SK-N-SH (cell line): ENCODE data around the gene LSM3. TPM values are rescaled to one million over a fixed set of nuclear protein-coding genes. Genes with fewer than 3 reads are reported as not detected.

ENCODE experiments used
- CTCF ChIA-PET: fragments of 300-600, 350-600 bp; formaldehyde crosslinking; extraction: SDS; loops from one replicate; lab custom pipeline; 2021; lab: Yijun Ruan, JAX
- POLR2A ChIA-PET: fragments of 350-600 bp; sonication (Branson Sonifier 250); formaldehyde crosslinking; extraction: SDS; loops from one replicate; lab custom pipeline; 2020; ENCODE audit warnings: antibody characterized with exemption, inconsistent platforms; lab: Yijun Ruan, JAX
- DNase-seq: peaks from one replicate; pipeline ENCODE4 v3.0.0; 2012
- H2AFZ ChIP-seq: fragments of 200-600 bp; sonication (generic); 2 replicates; pipeline ENCODE4 v1.8.1; 2016; ENCODE audit warnings: antibody characterized with exemption, mild to moderate bottlenecking, low read depth
- H3F3A ChIP-seq: fragments of 200-600 bp; sonication (generic); replicated peaks from 2 replicates; pipeline ENCODE3; 2016; ENCODE audit warnings: antibody characterized with exemption, mild to moderate bottlenecking; ENCODE audit not compliant: insufficient read depth
- H3K27ac ChIP-seq, 2 experiments: fragments of 200-500 bp in 1 of 2; fragments of 200-600 bp in 1 of 2; sonication (Bioruptor generic) in 1 of 2; sonication (generic), shearing (Covaris generic) in 1 of 2; 2 replicates each; pipeline versions ENCODE4 v1.5.1 to v1.6.1; 2014 to 2016; ENCODE audit warnings: low read depth in 2 of 2, inconsistent platforms in 1 of 2, low read length in 1 of 2, mild to moderate bottlenecking in 1 of 2, mixed read lengths in 1 of 2
- H3K27me3 ChIP-seq: fragments of 200-600 bp; sonication (generic), shearing (Covaris generic); 2 replicates; pipeline ENCODE4 v1.6.1; 2016; ENCODE audit warnings: mixed run types; ENCODE audit not compliant: insufficient read depth
- H3K36me3 ChIP-seq, 2 experiments: fragments of 200-500 bp in 1 of 2; fragments of 200-600 bp in 1 of 2; sonication (Bioruptor generic) in 1 of 2; sonication (generic) in 1 of 2; replicated peaks in 1 of 2; 2 replicates each; pipeline versions ENCODE3 to v1.5.1; 2014 to 2016; ENCODE audit warnings: low read length in 1 of 2, mild to moderate bottlenecking in 1 of 2; ENCODE audit not compliant: insufficient read depth in 2 of 2, control insufficient read depth in 1 of 2
- H3K4me1 ChIP-seq, 2 experiments: fragments of 200-500 bp in 1 of 2; fragments of 200-600 bp in 1 of 2; sonication (Bioruptor generic) in 1 of 2; sonication (generic), shearing (Covaris generic) in 1 of 2; 2 replicates each; pipeline versions ENCODE4 v1.5.1 to v1.6.1; 2014 to 2016; ENCODE audit warnings: low read depth in 1 of 2, low read length in 1 of 2, mixed run types in 1 of 2; ENCODE audit not compliant: insufficient read depth in 2 of 2, control insufficient read depth in 1 of 2
- H3K4me2 ChIP-seq: fragments of 200-600 bp; sonication (generic), shearing (Covaris generic); 2 replicates; pipeline ENCODE4 v1.6.1; 2017; ENCODE audit warnings: mixed run types
- H3K4me3 ChIP-seq, 2 experiments: fragments of 200-500 bp in 1 of 2; fragments of 200-600 bp in 1 of 2; sonication (Bioruptor generic) in 1 of 2; sonication (generic), shearing (Covaris generic) in 1 of 2; 2 replicates each; pipeline versions ENCODE4 v1.5.1 to v1.8.1; 2014 to 2016; ENCODE audit warnings: low read depth in 2 of 2, inconsistent platforms in 1 of 2, low read length in 1 of 2, mild to moderate bottlenecking in 1 of 2, mixed read lengths in 1 of 2, moderate library complexity in 1 of 2
- H3K79me2 ChIP-seq: fragments of 200-600 bp; sonication (generic); 2 replicates; pipeline ENCODE4 v1.8.1; 2017; ENCODE audit warnings: mild to moderate bottlenecking; ENCODE audit not compliant: insufficient read depth
- H3K9ac ChIP-seq: fragments of 200-600 bp; sonication (generic); 2 replicates; pipeline ENCODE4 v1.6.1; 2017; ENCODE audit warnings: mixed run types
- H3K9me2 ChIP-seq: fragments of 200-600 bp; sonication (generic); 2 replicates; pipeline ENCODE4 v1.6.1; 2017; ENCODE audit warnings: mixed run types
- H3K9me3 ChIP-seq: fragments of 200-600 bp; sonication (generic); 2 replicates; pipeline ENCODE4 v1.6.1; 2017; ENCODE audit warnings: mixed run types, mild to moderate bottlenecking, moderate library complexity
- H4K20me1 ChIP-seq: fragments of 200-600 bp; sonication (generic); 2 replicates; pipeline ENCODE4 v1.6.1; 2017; ENCODE audit warnings: mild to moderate bottlenecking, mixed run types; ENCODE audit not compliant: insufficient read depth
- CHD2 ChIP-seq: fragments of 150-350 bp; IDR thresholded peaks from 2 replicates; pipeline ENCODE4 v1.6.1; 2018; ENCODE audit warnings: low read length; ENCODE audit not compliant: partially characterized antibody
- CTCF ChIP-seq: fragments of 200-600 bp; sonication (generic); IDR thresholded peaks from 2 replicates; pipeline ENCODE4 v1.6.1; 2017; ENCODE audit warnings: antibody characterized with exemption, mild to moderate bottlenecking, moderate library complexity
- ELF1 ChIP-seq: IDR thresholded peaks from 2 replicates; pipeline ENCODE4 v1.4.0; 2012
- EZH2phosphoT487 ChIP-seq: fragments of 200-600 bp; sonication (generic); IDR thresholded peaks from 2 replicates; pipeline ENCODE4 v1.6.1; 2017; ENCODE audit warnings: low read depth, mixed run types, mild to moderate bottlenecking, antibody characterized with exemption, moderate library complexity, borderline replicate concordance
- FOSL2 ChIP-seq: IDR thresholded peaks from 2 replicates; pipeline ENCODE4 v1.4.0; 2012; ENCODE audit warnings: low read depth, mild to moderate bottlenecking, moderate library complexity, borderline replicate concordance
- FOXM1 ChIP-seq: IDR thresholded peaks from 2 replicates; pipeline ENCODE4 v1.4.0; 2012; ENCODE audit warnings: low read depth, mild to moderate bottlenecking
- GATA2 ChIP-seq: sonication (generic); formaldehyde crosslinking; IDR thresholded peaks from 2 replicates; pipeline ENCODE4 v1.5.0; 2020; ENCODE audit warnings: mild to moderate bottlenecking, missing genetic modification reagents
- JUND ChIP-seq: IDR thresholded peaks from 2 replicates; pipeline ENCODE4 v1.4.0; 2012
- MAX ChIP-seq: IDR thresholded peaks from 2 replicates; pipeline ENCODE4 v1.4.0; 2012; ENCODE audit warnings: low read depth
- MXI1 ChIP-seq: IDR thresholded peaks from 2 replicates; pipeline ENCODE4 v1.6.1; 2012; ENCODE audit warnings: mild to moderate bottlenecking, low read depth, low read length, improper control_type of control experiment
- NFIC ChIP-seq: IDR thresholded peaks from 2 replicates; pipeline ENCODE4 v1.4.0; 2012; ENCODE audit warnings: borderline replicate concordance
- NRF1 ChIP-seq: IDR thresholded peaks from 2 replicates; pipeline ENCODE4 v1.6.1; 2012; ENCODE audit warnings: low read depth, mild to moderate bottlenecking, low read length
- PBX3 ChIP-seq: IDR thresholded peaks from 2 replicates; pipeline ENCODE4; 2012
- REST ChIP-seq: IDR thresholded peaks from 2 replicates; pipeline ENCODE4 v1.6.1; 2012; ENCODE audit warnings: mild to moderate bottlenecking, low read depth, low read length, moderate library complexity
- RFX5 ChIP-seq: IDR thresholded peaks from 2 replicates; pipeline ENCODE4 v1.6.1; 2012; ENCODE audit warnings: mild to moderate bottlenecking, improper control_type of control experiment, low read length
- SMC3 ChIP-seq: IDR thresholded peaks from 2 replicates; pipeline ENCODE4 v1.6.1; 2012; ENCODE audit warnings: low read depth, low read length, improper control_type of control experiment
- TAF1 ChIP-seq: IDR thresholded peaks from 2 replicates; pipeline ENCODE4 v1.6.1; 2012; ENCODE audit warnings: low read depth, mild to moderate bottlenecking, low read length, moderate library complexity, borderline replicate concordance
- TCF12 ChIP-seq: IDR thresholded peaks from 2 replicates; pipeline ENCODE4 v1.4.0; 2012
- TEAD4 ChIP-seq: IDR thresholded peaks from 2 replicates; pipeline ENCODE4 v1.4.0; 2012; ENCODE audit warnings: mild to moderate bottlenecking, borderline replicate concordance; ENCODE audit not compliant: insufficient read depth
- USF2 ChIP-seq: fragments of 150-350 bp; IDR thresholded peaks from 2 replicates; pipeline ENCODE4 v1.6.1; 2017; ENCODE audit warnings: antibody characterized with exemption, low read length, low read depth, borderline replicate concordance
- WGBS: methylation state at CpG from one replicate; pipeline ENCODE4 v1.1.6; 2017; ENCODE audit warnings: low lambda C conversion rate; 5-methylcytosine and 5-hydroxymethylcytosine counted together
- polyA plus RNA-seq, 3 experiments: library from polyadenylated mRNA; depleted of rRNA; stranded (reverse); fragments of >200 nt; gene quantifications; 2 replicates each; pipeline ENCODE4 v1.2.3, GENCODE V29; 2012

The LSM3 gene
- polyA plus RNA-seq, 1 of the 3 experiments (the other 2 are of a cell fraction) = 5.1 TPM

- Histone ChIP-seq H3K36me3 (peaks cover 8 to 21% of the 10 kb centered on the region in 2 experiments), H3K27me3 (no peaks in the 10 kb centered on the region), H3K9me2 (no peaks in the 10 kb centered on the region), H4K20me1 (no peaks in the 10 kb centered on the region), H3K9me3 (no peaks in the 10 kb centered on the region), H2AFZ (no peak overlapping the region), H3K9ac (no peak overlapping the region), H3K4me2 (no peak overlapping the region), H3K4me1 (peaks cover 0 to 3% of the 10 kb centered on the region in 2 experiments; a peak in 2 of 4 replicates), H3K4me3 (no peak overlapping the region), H3K27ac (no peak overlapping the region), H3K79me2 (peaks cover 61% of the 10 kb centered on the region), H3F3A (no peaks in the 10 kb centered on the region)
- CTCF ChIA-PET = interaction anchor here (0.8 to 1.1 kb wide), 2 partner anchors 9 to 15 kb away, joined by 3 read pairs; no protein-coding TSS in a partner anchor
- TF ChIP-seq USF2 (no peak), FOSL2 (no peak), MXI1 (no peak), EZH2phosphoT487 (no peak), TCF12 (no peak), REST (no peak), CHD2 (no peak), TAF1 (no peak), NRF1 (no peak), CTCF (no peak), RFX5 (no peak), TEAD4 (no peak), SMC3 (no peak), JUND (no peak), GATA2 (CRISPR knock-in tag) (no peak), NFIC (no peak), FOXM1 (no peak), MAX (no peak), PBX3 (no peak), ELF1 (no peak)
- POLR2A ChIA-PET = no interaction called here
- DNase-seq = no peak
- 88% methylated on average over 4 of the region's 4 CpGs for WGBS
These were observed 16.2 kb downstream of the LSM3 start for GRCh38 chr3:14194865-14195264.
